GM19240 (cell line): ENCODE measurements around the gene SMIM34.
"Not testable (repeated sequence)": the region's sequence is repeated elsewhere in the genome, so short reads cannot be mapped to it uniquely, and the experiment has no call there.

Experiments used
- DNase-seq: peaks from one replicate; pipeline ENCODE4 v3.0.0; 2011; ENCODE audit warnings: low spot score; ENCODE audit not compliant: insufficient read length

The SMIM34 gene, protein sequence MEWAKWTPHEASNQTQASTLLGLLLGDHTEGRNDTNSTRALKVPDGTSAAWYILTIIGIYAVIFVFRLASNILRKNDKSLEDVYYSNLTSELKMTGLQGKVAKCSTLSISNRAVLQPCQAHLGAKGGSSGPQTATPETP

DNA sequence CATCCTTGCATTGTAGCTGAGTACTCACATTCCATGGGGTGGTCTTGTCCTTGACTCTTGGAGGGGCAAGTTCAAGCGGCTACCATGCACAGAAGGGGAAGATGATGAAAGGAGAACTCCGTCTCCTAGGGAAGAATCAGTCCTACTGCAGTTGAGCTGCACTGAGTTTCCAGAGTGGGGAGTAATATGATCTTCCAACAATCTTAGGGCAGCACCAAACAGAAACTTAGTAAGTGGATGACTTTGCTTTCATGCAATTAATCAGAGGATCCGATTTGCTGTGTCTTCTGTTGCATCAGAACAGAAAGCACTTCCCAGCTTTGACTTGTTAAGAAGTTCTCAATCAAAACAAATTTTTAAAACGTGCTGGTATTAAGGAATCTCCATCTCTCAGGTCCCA lies at the start of gene SMIM34:
TSS of gene SMIM34 (minus strand) at position 147 of the 400 bp plus-strand sequence. CDS start at position 35, 112 bp downstream.
- not testable (repeated sequence) for DNase-seq

DNA sequence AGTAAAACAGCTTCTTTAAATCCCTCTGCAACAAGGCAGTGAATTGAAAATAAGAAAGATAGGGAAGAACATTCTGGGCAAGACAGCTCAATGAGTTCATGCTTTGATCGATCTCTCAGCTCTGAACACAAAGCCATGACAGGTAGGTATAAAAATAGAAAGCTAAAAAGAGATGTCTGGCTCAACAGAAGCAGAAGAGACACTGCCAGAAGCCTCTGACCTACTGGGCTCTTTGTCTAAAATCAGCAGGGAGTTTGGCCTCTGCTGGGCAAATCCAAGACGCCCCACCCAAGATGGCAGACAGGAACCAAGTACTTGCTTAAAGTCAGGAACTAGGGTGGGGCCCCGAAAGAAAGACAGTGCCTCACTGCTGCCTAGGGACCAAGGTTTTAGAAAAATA lies 43.6 kb upstream of the SMIM34 start:
- not testable (repeated sequence) for DNase-seq

DNA sequence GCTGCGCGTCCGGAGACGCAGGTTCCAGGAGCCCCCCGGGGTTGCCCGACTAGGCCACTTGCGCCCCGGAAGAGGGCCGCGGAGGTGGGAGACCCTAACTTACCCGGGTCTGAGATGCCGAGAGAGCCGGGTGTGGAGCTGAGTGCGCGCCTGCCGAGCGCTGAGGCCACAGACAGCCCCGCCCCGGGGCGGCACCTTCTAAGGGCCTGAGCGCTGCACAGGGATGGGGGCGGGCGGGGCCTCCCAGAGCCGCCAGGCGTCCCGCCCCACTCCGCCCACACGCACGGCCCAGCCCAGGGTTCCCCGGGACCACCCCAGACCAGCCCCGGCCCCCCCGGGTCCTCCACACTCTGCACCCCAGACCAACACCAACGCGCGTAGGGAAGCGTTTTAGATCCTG lies 35.7 kb upstream of the SMIM34 start:
- not testable (repeated sequence) for DNase-seq

DNA sequence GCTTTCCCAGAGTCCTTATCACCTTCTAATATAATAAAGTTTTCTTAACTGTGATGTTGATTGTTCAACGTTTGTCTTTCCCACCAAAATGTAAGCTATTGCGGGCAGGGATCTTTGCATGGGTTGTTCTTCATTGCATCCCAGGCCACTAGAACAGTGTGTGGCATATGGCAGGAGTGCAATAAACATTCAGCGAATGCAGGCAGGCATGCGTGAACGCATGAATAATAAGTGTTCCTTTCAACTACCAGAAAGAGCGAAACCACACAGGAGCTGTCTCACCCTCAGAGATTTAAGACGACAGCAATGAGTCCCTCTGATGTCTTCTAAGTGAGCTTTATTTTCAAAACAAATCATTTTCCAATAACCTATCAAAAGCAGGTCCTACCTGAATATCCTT lies 34.5 kb upstream of the SMIM34 start:
- DNase-seq: not testable (repeated sequence)

DNA sequence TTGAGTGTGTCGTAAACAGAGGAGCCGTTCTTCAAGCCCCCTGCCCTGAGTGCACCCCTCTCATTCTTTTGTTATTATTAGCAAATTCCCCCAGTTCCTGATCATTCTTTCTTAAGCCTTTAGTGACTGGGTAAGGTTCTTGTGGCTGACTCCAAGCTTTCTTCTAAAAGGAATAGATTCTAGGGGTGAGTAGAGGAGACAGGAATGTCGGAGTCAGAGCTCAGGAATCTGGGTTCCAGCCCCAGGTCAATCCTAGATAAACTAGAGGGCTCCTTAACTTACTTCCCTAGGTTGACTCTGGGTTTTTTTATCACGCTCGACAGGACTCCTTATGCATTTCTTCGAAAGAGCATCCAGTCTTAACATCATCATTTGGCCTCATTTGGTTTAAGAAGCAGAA lies 32.4 kb upstream of the SMIM34 start:
- DNase-seq: not testable (repeated sequence)

GRCh38 chr21:34455628-34456027 lies 31.9 kb upstream of the SMIM34 start:
- not testable (repeated sequence) for DNase-seq

DNA sequence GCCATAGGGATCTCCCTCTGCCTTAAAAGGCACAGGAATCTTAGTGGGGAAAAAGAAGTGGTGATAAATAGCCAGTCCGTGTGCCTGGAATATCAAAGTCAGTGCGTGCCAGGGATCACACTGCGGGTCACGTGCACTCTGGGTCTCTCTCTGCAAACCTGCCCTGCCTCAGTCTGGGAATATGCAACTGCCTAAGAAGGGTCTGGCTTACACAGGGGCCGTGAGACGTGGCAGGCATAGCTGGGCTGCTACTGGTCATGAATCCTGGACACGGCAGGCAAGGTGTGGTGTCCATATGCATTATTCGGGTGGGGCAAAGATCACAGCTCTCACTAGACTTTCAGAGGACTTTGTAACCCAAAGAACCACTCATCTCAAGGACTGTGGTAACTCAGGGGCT lies 23.3 kb upstream of the SMIM34 start:
- DNase-seq: not testable (repeated sequence)

DNA sequence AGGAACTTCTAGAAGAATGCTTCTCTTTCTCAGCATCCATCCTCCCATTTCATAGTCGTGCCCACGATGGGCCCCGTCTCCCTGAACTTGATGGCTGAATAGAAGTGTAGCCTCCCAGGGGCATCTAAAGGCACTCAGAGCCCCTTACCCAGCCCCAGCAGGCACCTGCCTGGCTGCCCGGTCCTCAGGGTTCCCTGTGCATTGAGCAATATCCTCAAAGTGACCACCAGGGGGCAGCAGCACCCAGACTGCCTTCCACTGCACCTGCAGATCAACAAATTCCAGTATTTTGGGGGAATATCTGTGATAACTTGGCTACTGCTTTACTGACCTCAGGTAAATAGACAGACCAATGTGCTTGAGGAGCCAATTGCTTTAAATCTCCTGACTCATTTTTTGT lies 19.7 kb upstream of the SMIM34 start:
- not testable (repeated sequence) for DNase-seq

DNA sequence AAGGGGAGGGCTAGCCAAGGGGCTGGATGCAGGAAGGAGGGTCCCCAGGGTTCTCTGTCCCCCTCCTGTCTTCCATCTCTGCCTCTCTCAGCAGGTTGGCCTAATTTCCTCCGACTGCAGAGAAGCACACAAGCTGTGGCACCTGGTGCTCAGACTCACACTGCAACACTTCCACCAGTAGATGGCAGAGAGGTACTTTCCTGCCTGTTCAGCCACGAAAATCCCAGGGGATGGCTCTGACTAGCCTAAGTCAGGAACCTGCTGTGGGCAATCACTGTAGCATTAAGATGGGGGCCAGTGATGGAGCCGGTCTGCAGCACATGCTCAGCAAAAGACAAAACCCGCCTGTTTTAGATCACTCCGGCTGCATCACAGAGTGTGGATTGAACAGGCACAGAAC lies 6.0 kb upstream of the SMIM34 start:
- not testable (repeated sequence) for DNase-seq

DNA sequence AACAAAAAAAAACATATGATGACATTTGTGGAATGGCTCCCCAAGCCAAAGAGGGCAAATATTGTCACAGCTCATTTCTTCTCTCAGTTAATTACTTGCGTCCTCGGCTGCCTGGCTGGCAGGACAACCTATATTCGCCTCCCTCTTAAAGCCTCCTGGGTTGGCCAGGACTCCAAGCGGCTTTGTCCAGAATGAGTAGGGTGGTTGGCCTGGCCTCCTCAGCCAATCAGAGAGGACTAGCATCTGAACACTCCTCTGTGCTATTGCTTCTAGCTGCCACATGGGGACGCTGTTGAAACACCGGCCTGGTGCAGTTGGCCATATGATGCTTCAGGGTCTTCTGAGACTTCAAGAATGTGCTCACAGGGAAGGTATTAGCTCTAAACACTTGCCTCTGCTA lies 4.7 kb upstream of the SMIM34 start:
- DNase-seq: not testable (repeated sequence)

DNA sequence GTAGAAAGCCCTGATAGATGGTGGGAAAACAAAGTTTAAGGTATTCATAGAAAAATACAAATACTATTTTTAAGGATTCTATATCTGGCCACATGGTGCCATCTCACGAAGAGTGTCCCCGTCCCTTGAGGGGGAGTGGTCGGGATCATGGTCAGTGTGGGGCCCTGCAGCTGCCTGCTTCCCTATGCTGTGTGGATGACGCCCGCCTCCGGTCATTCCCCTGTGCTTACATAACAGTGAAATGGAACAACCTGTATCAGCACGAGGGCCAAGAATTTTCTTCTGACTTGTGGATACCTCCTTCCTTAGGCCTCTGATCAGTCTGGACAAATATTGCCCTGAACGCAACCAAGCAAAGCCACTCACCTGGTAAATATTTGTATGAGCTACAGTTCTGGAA lies 3.6 kb upstream of the SMIM34 start:
- DNase-seq: not testable (repeated sequence)

- DNase-seq: not testable (repeated sequence)
These were observed 6.2 kb downstream of the SMIM34 start for GRCh38 chr21:34417448-34418077.

- DNase-seq: not testable (repeated sequence)
These were observed 16.5 kb downstream of the SMIM34 start for GRCh38 chr21:34407294-34407693.

DNA sequence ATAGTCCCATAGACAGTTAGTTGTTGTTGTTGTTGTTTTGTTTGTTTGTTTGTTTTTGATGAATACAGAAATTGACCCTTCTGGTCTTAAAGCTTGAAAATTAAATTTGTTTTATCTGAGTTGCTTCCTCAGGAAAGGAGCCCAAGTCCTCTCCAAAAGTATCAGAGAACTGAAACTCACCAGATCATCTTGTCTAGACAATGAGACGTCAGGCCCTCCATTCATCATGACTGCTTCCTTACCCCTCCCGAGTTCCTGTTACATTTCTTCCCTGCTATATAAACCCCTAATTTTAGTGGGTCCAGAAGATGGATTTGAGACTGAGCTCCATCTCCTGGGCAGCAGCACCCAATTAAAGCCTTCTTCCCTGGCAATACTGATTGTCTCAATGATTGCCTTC lies 17.1 kb downstream of the SMIM34 start:
- not testable (repeated sequence) for DNase-seq

GRCh38 chr21:34406102-34406501 lies 17.6 kb downstream of the SMIM34 start:
- not testable (repeated sequence) for DNase-seq

- not testable (repeated sequence) for DNase-seq
These were observed 18.1 kb downstream of the SMIM34 start for GRCh38 chr21:34405686-34406085.

DNA sequence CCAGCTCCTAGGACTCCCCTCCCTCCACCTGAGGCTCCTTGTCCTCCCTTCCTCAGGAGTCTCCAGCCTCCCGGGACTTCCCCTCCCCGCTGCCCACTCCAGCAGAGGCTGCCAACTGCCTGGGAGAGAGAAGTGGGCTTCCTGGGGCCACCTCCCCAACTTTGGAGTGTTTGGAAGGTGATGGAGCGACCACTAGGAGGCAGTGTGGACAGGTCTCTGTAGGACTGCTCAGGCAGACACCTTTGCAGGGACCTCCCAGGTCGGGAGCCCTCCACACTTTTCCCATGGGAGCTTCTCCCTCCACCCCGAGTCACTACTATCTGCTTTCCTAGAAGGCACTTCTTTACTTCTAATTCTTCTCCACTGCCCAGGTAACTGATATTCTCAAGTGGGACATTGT lies 19.0 kb downstream of the SMIM34 start:
- not testable (repeated sequence) for DNase-seq

- DNase-seq: not testable (repeated sequence)
These were observed 23.2 kb downstream of the SMIM34 start for GRCh38 chr21:34400522-34400921.

DNA sequence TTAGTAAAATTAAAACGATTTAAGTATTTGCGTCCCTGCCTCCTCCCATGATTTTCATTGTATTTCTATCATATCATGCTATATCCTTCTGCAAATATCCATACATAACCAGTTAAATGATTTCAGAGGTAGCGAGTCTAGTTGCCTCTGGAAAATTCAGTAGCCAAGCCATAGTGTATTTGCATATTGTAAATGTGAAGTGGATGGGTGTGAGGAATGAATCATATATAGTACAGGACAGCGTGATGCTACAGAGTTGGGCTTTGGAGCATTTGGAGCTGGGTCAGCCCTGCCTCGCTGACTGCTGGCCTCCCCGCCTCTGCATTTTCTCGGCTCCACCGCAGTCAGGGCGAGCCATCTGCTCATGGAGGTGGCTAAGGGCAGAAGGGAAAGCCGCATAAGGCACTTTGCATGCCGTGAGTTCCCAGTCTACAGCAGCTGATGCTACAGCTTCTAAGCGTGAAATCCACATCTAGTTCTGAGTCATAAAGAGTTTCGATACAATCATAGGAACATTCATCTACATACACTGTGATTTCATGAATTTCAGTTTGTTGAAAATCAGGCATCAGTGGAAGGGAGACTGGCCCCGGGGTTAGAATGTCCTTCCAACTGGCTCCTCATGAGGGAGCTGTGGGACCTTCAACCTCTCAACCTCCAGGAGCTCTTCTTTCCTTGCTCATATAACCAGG lies 39.9 kb downstream of the SMIM34 start:
- DNase-seq: not testable (repeated sequence)

DNA sequence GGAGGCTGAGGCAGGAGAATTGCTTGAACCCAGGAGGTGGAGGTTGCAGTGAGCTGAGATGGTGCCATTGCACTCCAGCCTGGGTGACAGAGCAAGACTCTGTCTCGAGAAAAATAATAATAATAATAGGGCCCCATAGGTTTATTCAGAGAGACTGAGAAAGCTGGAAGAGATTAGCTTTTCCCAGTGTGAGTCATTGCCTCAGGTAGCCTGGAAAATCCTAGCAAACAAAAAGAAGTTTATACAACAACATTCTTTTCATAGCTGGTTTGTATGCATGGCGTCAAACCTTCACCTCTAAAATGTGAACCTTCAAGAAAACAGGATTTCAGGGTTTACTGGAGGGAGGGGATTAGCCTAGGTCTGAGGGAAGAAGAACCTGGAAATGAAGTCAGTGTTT lies 40.6 kb downstream of the SMIM34 start:
- not testable (repeated sequence) for DNase-seq

DNA sequence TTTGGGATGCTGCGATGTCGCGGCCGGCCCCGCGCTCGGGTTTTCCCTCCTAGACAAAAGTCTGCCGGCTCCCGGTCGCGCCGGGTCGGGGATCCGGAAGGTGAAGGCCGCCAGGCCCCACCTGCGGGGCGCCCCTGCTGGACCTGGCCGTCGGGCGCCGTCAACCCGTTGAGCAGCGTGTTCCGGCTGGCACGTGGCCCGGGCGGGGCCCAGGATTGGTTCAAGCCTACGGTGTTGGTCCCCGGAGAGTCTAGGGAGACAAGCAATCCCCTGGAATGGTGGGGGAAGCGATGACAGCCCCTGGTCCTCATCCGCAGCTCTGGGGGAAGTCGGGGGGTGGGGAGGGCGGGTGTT lies 48.2 kb downstream of the SMIM34 start:
- DNase-seq: not testable (repeated sequence)

- DNase-seq: not testable (repeated sequence)
These were observed 48.7 kb downstream of the SMIM34 start, which contains the start of gene SMIM11 for GRCh38 chr21:34374940-34375618. Gene SMIM11, plus strand, starts transcription at chr21:34375507. Its CDS starts 3,998 bp downstream, at chr21:34379505.
